K562 (cell line): ENCODE measurements around the gene TMEM86B. TPM values are rescaled to one million over a fixed set of nuclear protein-coding genes. Genes with fewer than 3 reads are reported as not detected.
A peak's percentile ranks its signal among the peaks of the same experiment; 100 is the strongest.

Experiments used
- BRD9 ChIP-seq: fragments of 450-650 bp; IDR thresholded peaks from 2 replicates; pipeline ENCODE4 v1.6.1; 2018; ENCODE audit warnings: low read depth; ENCODE audit not compliant: partially characterized antibody
- CSDE1 ChIP-seq, 2 experiments: fragments of 450-650 bp; IDR thresholded peaks; 2 replicates each; pipeline ENCODE4 v1.6.1; 2016; ENCODE audit warnings: mild to moderate bottlenecking in 1 of 2
- ERF ChIP-seq: fragments of 450-650 bp; formaldehyde crosslinking; IDR thresholded peaks from 2 replicates; pipeline ENCODE4 v1.4.0; 2020; ENCODE audit warnings: mild to moderate bottlenecking, mixed read lengths
- ETV6 ChIP-seq, 3 experiments: fragments of 150-350 bp in 1 of 3; sonication (generic) in 1 of 3; formaldehyde crosslinking in 1 of 3; IDR thresholded peaks; 2 replicates each; pipeline versions ENCODE4 v1.6.1 to v1.8.0; 2014 to 2022; ENCODE audit warnings: borderline replicate concordance in 2 of 3, low read depth in 2 of 3, antibody characterized with exemption in 1 of 3, low read length in 1 of 3, mild to moderate bottlenecking in 1 of 3, missing genetic modification reagents in 1 of 3
- IFI16 ChIP-seq: fragments of 250-450 bp; sonication (Bioruptor Pico); IDR thresholded peaks from 2 replicates; pipeline ENCODE4 v2.1.2; 2022; ENCODE audit warnings: mild to moderate bottlenecking, inconsistent platforms
- PATZ1 ChIP-seq: fragments of 250-450 bp; sonication (Bioruptor Pico); IDR thresholded peaks from 2 replicates; pipeline ENCODE4 v1.5.0; 2020; ENCODE audit warnings: mild to moderate bottlenecking, borderline replicate concordance
- PHB2 ChIP-seq: fragments of 450-650 bp; IDR thresholded peaks from 2 replicates; pipeline ENCODE4 v1.6.1; 2017; ENCODE audit warnings: low read depth
- SOX6 ChIP-seq: fragments of 450-650 bp; IDR thresholded peaks from 2 replicates; pipeline ENCODE4 v1.6.1; 2014; ENCODE audit warnings: mild to moderate bottlenecking
- TCF15 ChIP-seq: fragments of 250-450 bp; sonication (Bioruptor Pico); IDR thresholded peaks from 2 replicates; pipeline ENCODE4 v1.8.0; 2022; ENCODE audit warnings: moderate library complexity, mild to moderate bottlenecking, inconsistent platforms
- TCF3 ChIP-seq: sonication (generic); formaldehyde crosslinking; IDR thresholded peaks from 2 replicates; pipeline ENCODE4 v1.4.0; 2020; ENCODE audit warnings: mild to moderate bottlenecking, missing genetic modification reagents
- YY1 ChIP-seq, 3 experiments: IDR thresholded peaks; 2 replicates each; pipeline ENCODE4 v1.6.1; 2011; ENCODE audit warnings: low read length in 2 of 3, mild to moderate bottlenecking in 2 of 3, moderate library complexity in 2 of 3, borderline replicate concordance in 1 of 3, control low read depth in 1 of 3, low read depth in 1 of 3; ENCODE audit not compliant: insufficient read depth in 3 of 3, insufficient replicate concordance in 2 of 3, control insufficient read depth in 1 of 3, insufficient read length in 1 of 3; ENCODE audit errors: extremely low read depth in 1 of 3
- ZBTB11 ChIP-seq, 3 experiments: fragments of 200-800 bp in 1 of 3; fragments of 250-450 bp in 1 of 3; fragments of 450-650 bp in 1 of 3; sonication (Bioruptor Pico) in 1 of 3; sonication (Bioruptor generic) in 1 of 3; formaldehyde crosslinking in 1 of 3; IDR thresholded peaks; 2 replicates each; pipeline versions ENCODE4 v1.6.1 to v1.8.0; 2016 to 2022; ENCODE audit warnings: mild to moderate bottlenecking in 2 of 3, missing genetic modification characterization in 2 of 3, missing compliant biosample characterization in 1 of 3, moderate library complexity in 1 of 3
- ZBTB33 ChIP-seq: sonication (generic); formaldehyde crosslinking; IDR thresholded peaks from 2 replicates; pipeline ENCODE4 v1.8.1; 2023; ENCODE audit warnings: mild to moderate bottlenecking, missing genetic modification reagents
- ZNF717 ChIP-seq: fragments of 250-450 bp; sonication (Bioruptor Pico); IDR thresholded peaks from 2 replicates; pipeline ENCODE4 v1.5.0; 2021
- polyA plus RNA-seq, 8 experiments: library from polyadenylated mRNA; depleted of rRNA in 4 of 8; stranded (reverse) in 5 of 8; unstranded in 3 of 8; fragments of >200 nt; fragmentation: Nextera tagmentation in 2 of 8; fragmentation: Illumina TruSeq in 1 of 8; extraction: Ambion mirVana in 2 of 8; extraction: Trizol in 1 of 8; gene quantifications; 2 replicates each; pipeline versions ENCODE4 v1.2.1 to v1.2.3, GENCODE V29; 2011 to 2014; ENCODE audit warnings: inconsistent platforms in 1 of 8, missing spikeins in 1 of 8
- total RNA-seq, 7 experiments: library from RNA; depleted of rRNA in 6 of 7; stranded (reverse); fragments of >200 nt in 6 of 7; fragmentation: Illumina TruSeq in 2 of 7; extraction: Trizol in 2 of 7; gene quantifications; 2 replicates each; pipeline versions ENCODE4 v1.2.1 to v1.2.3, GENCODE V29; 2011 to 2021; ENCODE audit warnings: low replicate concordance in 1 of 7

The TMEM86B gene
- total and polyA plus RNA-seq, 9 of the 15 experiments (the other 6 are each of a cell fraction or from before 2014, with no cell fraction given), result 0.28 to 7.9 (median 2.1) TPM

- TF ChIP-seq ZBTB11 (CRISPR knock-in tag; IDR thresholded peaks at IDR 0.05), result no peak
- TF ChIP-seq CSDE1 (IDR thresholded peaks at IDR 0.05), result no peak
- TF ChIP-seq PATZ1 (CRISPR knock-in tag), result no peak
- peak in 2 of 3 experiments; percentile 13 to 34 for TF ChIP-seq YY1 (IDR thresholded peaks at IDR 0.05; ENCODE audit: borderline replicate concordance in 1 of 3, control insufficient read depth in 1 of 3, extremely low read depth in 1 of 3, insufficient read depth in 3 of 3, insufficient read length in 1 of 3, insufficient replicate concordance in 2 of 3, low read depth in 1 of 3, low read length in 2 of 3)
- TF ChIP-seq IFI16, result no peak
- TF ChIP-seq TCF15 (CRISPR knock-in tag), result no peak
- no peak for TF ChIP-seq PHB2
- no peak for TF ChIP-seq SOX6
- no peak for TF ChIP-seq BRD9
- TF ChIP-seq ETV6 (IDR thresholded peaks at IDR 0.05; ENCODE audit: borderline replicate concordance in 1 of 2, low read depth in 2 of 2, low read length in 1 of 2), result no peak
- no peak for TF ChIP-seq ETV6 (CRISPR knock-in tag; IDR thresholded peaks at IDR 0.05; ENCODE audit: borderline replicate concordance)
- TF ChIP-seq ZNF717 (CRISPR knock-in tag), result no peak
- no peak for TF ChIP-seq ERF (CRISPR knock-in tag)
- TF ChIP-seq ZBTB33 (CRISPR knock-in tag), result peak; percentile 98
- peak; percentile 64 for TF ChIP-seq TCF3 (CRISPR knock-in tag)
- TF ChIP-seq, all 486 proteins: peak for 8
Measured at GRCh38 chr19:55246462-55247451, 18.2 kb upstream of the TMEM86B start (continued).
